Right renal pelvis (tissue), 4 donors: ENCODE results near the gene PIK3C2B. TPM values are rescaled to one million over a fixed set of nuclear protein-coding genes. Genes with fewer than 3 reads are reported as not detected.
"Not testable (repeated sequence)": the region's sequence is repeated elsewhere in the genome, so short reads cannot be mapped to it uniquely, and the experiment has no call there.

ENCODE experiments used
- DNase-seq, 4 donors: peaks; one replicate each; pipeline ENCODE4 v3.0.0-alpha.2; 2013; ENCODE audit warnings: low read depth in 4 of 4, low spot score in 3 of 4, missing footprints in 1 of 4
- polyA plus RNA-seq, 4 donors: library from polyadenylated mRNA; unstranded; fragments of 120-200 nt; gene quantifications; one replicate each; pipeline ENCODE4 v1.2.1, GENCODE V29; 2013; ENCODE audit not compliant: insufficient read length in 4 of 4

Gene PIK3C2B
- polyA plus RNA-seq, 4 donors: 14.5 to 18.1 (median 16.5) TPM

GRCh38 chr1:204507317-204508105 lies 12.9 kb upstream of the PIK3C2B start:
- DNase-seq: peak in 1 of 4 donors; percentile 43

- peak; percentile 93 to 95 (median 94) for DNase-seq
Observed at GRCh38 chr1:204506969-204507316, 12.3 kb upstream of the PIK3C2B start.

DNA sequence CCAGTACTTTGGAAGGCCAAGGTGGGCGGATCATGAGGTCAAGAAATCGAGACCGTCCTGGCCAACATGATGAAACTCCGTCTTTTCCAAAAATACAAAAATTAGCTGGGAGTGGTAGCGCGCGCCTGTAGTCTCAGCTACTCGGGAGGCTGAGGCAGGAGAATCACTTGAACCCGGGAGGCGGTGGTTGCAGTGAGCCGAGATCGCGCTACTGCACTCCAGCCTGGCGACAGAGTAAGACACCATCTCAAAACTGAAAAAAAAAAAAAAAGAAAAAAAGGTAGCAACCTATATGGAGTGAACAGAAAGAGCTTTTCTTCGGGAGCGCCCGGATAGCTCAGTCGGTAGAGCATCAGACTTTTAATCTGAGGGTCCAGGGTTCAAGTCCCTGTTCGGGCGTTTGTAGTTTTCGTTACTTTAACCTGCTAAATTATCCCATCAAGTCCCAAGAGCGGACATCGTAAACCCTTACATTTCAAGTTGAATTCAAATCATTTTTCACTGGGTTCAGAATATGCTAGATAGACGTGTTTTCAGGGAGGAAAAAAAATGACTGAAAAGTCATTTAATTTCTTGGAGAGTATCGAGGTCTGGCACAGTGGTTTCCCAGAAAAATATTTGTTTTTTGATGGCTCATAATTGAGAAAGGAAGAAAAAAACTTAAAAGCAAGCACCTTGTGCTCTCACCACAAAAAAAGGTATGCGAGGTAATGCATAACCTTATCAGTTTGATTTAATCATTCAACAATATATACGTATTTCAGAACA lies 11.8 kb upstream of the PIK3C2B start:
- peak in 2 of 4 donors; percentile 64 to 78 for DNase-seq

- DNase-seq: no peak
Observed at GRCh38 chr1:204505674-204506200, 11.1 kb upstream of the PIK3C2B start.

DNA sequence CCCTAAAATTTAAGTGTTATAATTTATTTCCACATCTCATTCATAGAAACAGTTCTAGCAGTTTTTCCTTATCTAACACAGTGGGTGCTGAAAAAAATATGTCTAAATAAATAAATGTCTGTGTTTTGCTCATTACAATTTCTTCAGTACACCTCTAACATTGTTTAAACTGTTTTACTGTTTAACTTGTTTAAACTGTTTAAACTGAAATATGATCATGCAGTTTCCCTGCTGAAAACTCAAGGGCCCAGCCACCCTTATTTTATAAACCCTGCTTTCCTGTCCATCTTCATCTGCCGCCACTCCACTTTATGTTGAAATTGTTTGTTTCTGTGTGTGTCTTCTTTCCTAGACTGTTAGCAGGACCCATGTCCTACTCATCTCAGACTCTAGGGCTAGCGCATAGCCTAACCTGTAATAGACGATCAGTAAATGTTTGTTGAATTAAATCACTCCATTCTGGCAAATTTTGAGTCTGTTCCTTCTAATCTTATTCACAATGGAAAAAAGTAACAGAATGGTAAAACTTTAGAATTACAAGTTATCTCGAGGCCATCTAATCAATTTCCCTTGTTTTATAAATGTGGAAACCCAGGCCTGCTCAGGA lies 9.4 kb upstream of the PIK3C2B start:
- no peak for DNase-seq

DNA sequence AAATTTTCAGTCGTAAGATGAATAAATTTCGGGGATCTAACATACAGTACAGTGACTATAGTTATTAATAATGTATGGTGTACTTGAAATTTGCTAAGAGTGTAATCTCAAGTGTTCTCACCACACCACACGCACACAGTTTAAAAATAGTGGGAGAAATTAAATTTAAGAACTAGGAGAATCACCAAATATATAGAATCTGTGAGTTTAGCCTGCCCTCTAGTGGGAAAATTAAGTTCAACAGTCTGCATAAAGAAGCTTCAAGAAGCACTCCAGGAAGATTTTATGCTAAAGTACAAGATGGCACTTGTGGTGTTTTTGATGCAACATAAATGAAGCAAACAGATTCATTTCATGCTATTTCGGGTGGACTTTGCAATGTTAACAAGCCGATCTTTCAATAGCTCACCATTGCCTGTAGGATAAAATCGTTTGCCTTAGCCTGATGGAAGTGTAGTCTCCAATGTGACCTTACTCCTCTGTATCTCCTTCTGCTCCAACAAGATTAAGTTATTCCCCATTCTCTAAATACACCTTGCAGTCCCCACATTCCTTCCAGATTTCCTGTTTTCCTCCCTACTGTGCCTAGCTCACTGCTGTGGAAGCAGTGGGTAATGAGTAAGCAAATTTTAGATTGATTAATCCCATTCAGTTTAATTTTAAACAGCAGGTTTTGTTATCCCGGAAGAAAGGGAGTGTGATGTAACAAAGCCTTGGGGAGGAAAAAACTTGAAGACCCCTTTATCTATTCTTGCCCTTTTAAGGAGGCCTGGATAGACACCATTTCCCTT lies 8.7 kb upstream of the PIK3C2B start:
- peak in 2 of 4 donors; percentile 62 to 74 for DNase-seq

- no peak for DNase-seq
Observed at GRCh38 chr1:204502241-204502640, 7.6 kb upstream of the PIK3C2B start.

- DNase-seq: no peak
Observed at GRCh38 chr1:204499511-204500468, 5.2 kb upstream of the PIK3C2B start.

GRCh38 chr1:204498981-204499380 lies 4.4 kb upstream of the PIK3C2B start:
- DNase-seq: no peak

DNA sequence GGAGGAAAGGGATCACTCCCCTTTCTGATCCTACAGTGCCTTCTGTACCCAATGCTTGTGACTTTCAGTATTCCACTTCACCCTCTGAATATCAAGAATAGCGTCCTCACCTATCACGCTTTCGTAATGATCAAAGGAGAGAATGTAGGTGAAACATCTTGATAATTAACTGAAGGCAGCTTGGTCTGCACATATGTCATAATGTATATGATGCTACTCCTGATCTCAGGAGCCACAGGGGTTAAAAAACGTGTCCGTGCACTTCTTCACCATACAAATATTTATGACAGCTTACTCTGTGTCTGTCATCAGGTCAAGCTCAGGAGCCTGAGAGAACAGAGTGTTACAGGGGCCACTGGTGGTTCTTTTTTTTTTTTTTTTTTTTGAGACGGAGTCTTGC lies 1.2 kb upstream of the PIK3C2B start:
- DNase-seq: no peak

- no peak for DNase-seq
Observed at GRCh38 chr1:204495078-204495753, 611 bp upstream of the PIK3C2B start.

- no peak for DNase-seq
Observed at GRCh38 chr1:204493984-204494280, 673 bp downstream of the PIK3C2B start.

GRCh38 chr1:204493145-204493983 lies 1.2 kb downstream of the PIK3C2B start:
- DNase-seq: peak in 1 of 4 donors; percentile 49

- no peak for DNase-seq
Observed at GRCh38 chr1:204491655-204492054, 3.0 kb downstream of the PIK3C2B start.

- no peak for DNase-seq
Observed at GRCh38 chr1:204487256-204487615, 7.4 kb downstream of the PIK3C2B start.

GRCh38 chr1:204486513-204487255 lies 7.9 kb downstream of the PIK3C2B start:
- not testable (repeated sequence) for DNase-seq

DNA sequence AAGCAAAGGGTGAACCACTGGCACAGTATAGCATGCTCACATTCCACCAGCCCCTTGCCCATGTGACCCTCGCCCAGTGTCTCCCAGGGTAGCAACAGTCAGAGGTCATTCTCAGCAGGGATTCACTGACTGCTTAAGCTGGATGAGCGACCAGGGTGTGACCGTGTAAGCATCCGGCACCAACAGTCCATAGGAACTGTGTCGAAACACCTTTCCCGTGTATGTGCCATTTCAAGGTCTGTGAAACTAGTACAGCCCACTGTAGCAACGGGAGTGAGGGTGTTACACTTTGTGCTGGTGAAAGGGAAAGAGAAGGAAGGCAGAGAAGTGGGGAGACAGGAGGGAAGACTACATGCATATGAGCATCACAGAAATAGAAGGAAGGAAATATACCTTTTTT lies 10.8 kb downstream of the PIK3C2B start:
- DNase-seq: no peak
